Urinary bladder (tissue), 4 donors: Measurements from ENCODE around the gene TRNT1. TPM values are rescaled to one million over a fixed set of nuclear protein-coding genes. Genes with fewer than 3 reads are reported as not detected.
A peak's percentile ranks its signal among the peaks of the same experiment; 100 is the strongest.

Experiments
- DNase-seq: peaks from one replicate; pipeline ENCODE4 v3.0.0-alpha.2; 2015; ENCODE audit errors: extremely low spot score
- H3K27ac ChIP-seq: one replicate; pipeline ENCODE4 v1.5.1; 2013; ENCODE audit warnings: low read depth, mild to moderate bottlenecking, moderate library complexity
- H3K36me3 ChIP-seq: one replicate; pipeline ENCODE4 v1.6.1; 2013; ENCODE audit warnings: mild to moderate bottlenecking, moderate library complexity; ENCODE audit not compliant: insufficient read depth
- H3K4me1 ChIP-seq: one replicate; pipeline ENCODE4 v1.6.1; 2013; ENCODE audit warnings: mild to moderate bottlenecking, moderate library complexity; ENCODE audit not compliant: insufficient read depth
- H3K4me3 ChIP-seq: one replicate; pipeline ENCODE4 v1.5.1; 2013; ENCODE audit warnings: low read depth, low read length
- WGBS: extraction: QIAGEN DNeasy Blood & Tissue Kit; methylation state at CpG from one replicate; pipeline ENCODE4 v1.1.7; 2013; 5-methylcytosine and 5-hydroxymethylcytosine counted together
- polyA plus RNA-seq: library from polyadenylated mRNA; stranded (reverse); fragments of 200-250 nt; gene quantifications from one replicate; pipeline ENCODE4 v1.2.3, GENCODE V29; 2013
- total RNA-seq: library from RNA; depleted of rRNA; stranded (reverse); fragments of >200 nt; gene quantifications from one replicate; pipeline ENCODE4 v1.2.3, GENCODE V29; 2014
- donor health status: healthy with polysubstance abuse.
- donor health status: healthy.

The TRNT1 gene
- total RNA-seq (51.4 TPM), polyA plus RNA-seq (11.4 TPM)

GRCh38 chr3:3126477-3127431 is at the start of gene TRNT1:
Gene TRNT1, plus strand, starts transcription at chr3:3126940. Its CDS starts 2,101 bp downstream, at chr3:3129041.
- Histone ChIP-seq H3K36me3 (no peaks in the 10 kb centered on the region), H3K4me3 (peak within 1 kb of the TSS; percentile 61), H3K27ac (peak within 1 kb of the TSS; percentile 87), H3K4me1 (no peaks in the 10 kb centered on the region)
- DNase-seq = peak; percentile 77
- under 1% methylated on average over 100 of the region's 100 CpGs for WGBS

DNA sequence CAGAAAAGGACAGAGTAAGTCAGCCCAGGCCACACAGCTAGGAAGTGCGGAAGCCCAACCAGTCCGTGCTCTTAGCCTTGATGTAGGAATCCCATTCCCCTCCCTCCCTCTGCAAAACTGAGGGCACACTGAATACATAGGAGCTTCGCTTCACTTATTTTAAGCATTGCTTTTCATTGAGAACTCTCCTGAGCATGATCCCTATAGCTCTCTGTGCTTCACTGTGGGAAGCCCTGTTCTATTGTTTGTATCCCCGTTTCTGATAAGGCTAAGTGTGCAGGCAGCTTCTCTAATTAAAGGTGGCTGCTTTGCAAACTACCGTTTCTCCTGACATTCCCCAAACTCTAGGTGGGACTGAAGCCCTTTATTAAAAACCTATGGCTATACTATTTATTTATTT is 46.4 kb upstream of the TRNT1 start:
- Histone ChIP-seq H3K4me3 (no peak overlapping the region), H3K4me1 (no peaks in the 10 kb centered on the region), H3K27ac (no peak overlapping the region), H3K36me3 (no peaks in the 10 kb centered on the region)
- DNase-seq = no peak
- 68% methylated on average over 5 of the region's 5 CpGs for whole genome bisulfite sequencing

DNA sequence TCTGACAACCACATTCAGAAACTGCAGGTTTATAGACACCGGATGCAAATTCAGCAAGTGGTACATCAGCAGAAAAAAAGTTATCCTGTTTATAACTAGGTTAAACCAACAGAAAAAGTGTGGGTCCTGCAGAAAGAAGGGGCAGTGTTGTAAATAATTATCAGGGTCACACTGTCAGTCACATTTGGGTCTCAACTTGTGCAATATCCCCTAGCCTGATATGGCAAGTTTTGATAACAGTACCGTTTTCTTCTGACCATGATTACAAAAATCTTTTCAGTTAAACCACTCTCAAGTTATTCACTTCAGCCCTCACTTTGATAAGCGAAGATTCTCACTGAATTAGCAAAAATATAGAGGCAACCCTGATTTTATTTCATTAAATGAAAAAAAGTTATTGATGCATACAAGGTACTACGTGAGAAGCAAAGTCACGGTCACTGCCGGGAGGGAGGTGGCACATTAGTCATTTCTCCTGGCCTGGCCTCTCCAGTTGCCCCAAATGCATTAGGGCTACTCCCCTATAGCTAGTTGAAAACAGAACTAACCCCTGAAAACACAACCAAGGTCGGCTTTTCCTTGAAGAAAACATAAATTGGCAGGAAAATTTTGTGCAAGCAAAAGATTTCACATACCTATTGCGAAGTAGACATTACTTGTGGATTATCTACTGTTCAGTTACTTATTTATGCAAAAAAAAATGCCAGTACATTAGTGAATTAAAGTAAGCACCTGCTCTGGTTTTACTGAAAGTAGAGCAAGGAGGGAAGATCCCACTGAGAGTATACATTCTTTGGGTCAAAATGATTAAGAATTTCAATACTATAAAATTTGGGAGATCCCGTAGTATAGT is 45.1 kb upstream of the TRNT1 start:
- H3K4me1 ChIP-seq = no peaks in the 10 kb centered on the region
- no peak overlapping the region for H3K27ac ChIP-seq
- 82% methylated on average over 9 of the region's 9 CpGs for WGBS
- no peak for DNase-seq
- H3K36me3 ChIP-seq = no peaks in the 10 kb centered on the region
- H3K4me3 ChIP-seq = no peak overlapping the region

GRCh38 chr3:3082234-3082924 is 44.4 kb upstream of the TRNT1 start:
- H3K4me3 ChIP-seq = no peak overlapping the region
- DNase-seq = no peak
- WGBS = 82% methylated on average over 2 of the region's 2 CpGs
- no peaks in the 10 kb centered on the region for H3K4me1 ChIP-seq
- no peaks in the 10 kb centered on the region for H3K36me3 ChIP-seq
- H3K27ac ChIP-seq = no peak overlapping the region

DNA sequence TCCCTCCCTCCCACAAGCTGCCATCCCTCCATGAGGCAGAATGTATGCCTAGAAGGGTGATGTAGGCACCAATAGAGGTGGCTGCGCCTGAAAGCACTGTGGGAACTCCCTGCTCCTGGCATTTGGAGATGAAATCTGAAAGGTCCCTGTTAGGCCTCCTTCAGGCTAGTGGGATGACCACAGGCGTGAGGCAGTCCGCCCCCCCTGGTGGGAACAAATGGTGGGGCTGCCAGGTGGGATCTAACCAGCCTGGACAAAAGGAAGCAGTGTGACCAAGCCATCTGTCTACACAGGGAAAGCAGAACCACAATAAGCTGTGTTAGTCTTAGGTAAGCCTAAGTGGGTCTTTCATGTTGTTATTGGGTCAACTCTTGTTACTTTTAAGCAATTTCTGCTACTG is 41.9 kb upstream of the TRNT1 start:
- no peak for DNase-seq
- WGBS = 84% methylated on average over 3 of the region's 3 CpGs
- Histone ChIP-seq H3K4me1 (no peaks in the 10 kb centered on the region), H3K36me3 (no peaks in the 10 kb centered on the region), H3K27ac (no peak overlapping the region), H3K4me3 (no peak overlapping the region)

GRCh38 chr3:3085782-3086181 is 41.0 kb upstream of the TRNT1 start:
- Histone ChIP-seq H3K27ac (no peak overlapping the region), H3K4me3 (no peak overlapping the region), H3K36me3 (no peaks in the 10 kb centered on the region), H3K4me1 (no peaks in the 10 kb centered on the region)
- 82% methylated on average over 6 of the region's 6 CpGs for WGBS
- no peak for DNase-seq

GRCh38 chr3:3086239-3086638 is 40.5 kb upstream of the TRNT1 start:
- Histone ChIP-seq H3K4me1 (no peaks in the 10 kb centered on the region), H3K36me3 (no peaks in the 10 kb centered on the region), H3K4me3 (no peak overlapping the region), H3K27ac (no peak overlapping the region)
- DNase-seq = no peak
- WGBS = 69% methylated on average over 6 of the region's 6 CpGs

DNA sequence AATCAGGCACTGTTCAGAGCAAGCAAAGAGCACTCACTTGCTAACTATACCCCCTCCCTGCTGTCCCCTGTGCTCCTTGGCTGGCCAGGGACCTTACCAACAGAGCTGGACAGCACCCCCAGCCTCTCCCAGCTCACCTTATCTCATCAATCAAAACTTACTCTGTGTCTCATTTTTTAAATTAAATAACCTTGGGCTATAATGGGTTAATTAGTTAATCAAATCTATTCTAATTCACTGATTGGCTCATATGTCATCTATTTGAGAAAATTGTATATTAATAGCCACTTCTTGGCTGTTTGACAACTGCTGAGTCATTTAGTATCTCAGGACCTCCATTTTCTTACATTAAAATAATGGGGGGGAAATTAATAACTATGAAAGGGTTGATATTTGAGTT is 39.5 kb upstream of the TRNT1 start:
- Histone ChIP-seq H3K27ac (no peak overlapping the region), H3K4me3 (no peak overlapping the region), H3K36me3 (no peaks in the 10 kb centered on the region), H3K4me1 (no peaks in the 10 kb centered on the region)
- no peak for DNase-seq

GRCh38 chr3:3087716-3088465 is 38.8 kb upstream of the TRNT1 start:
- Histone ChIP-seq H3K27ac (no peak overlapping the region), H3K36me3 (no peaks in the 10 kb centered on the region), H3K4me1 (no peaks in the 10 kb centered on the region), H3K4me3 (no peak overlapping the region)
- no peak for DNase-seq
- WGBS = 68% methylated on average over 7 of the region's 7 CpGs

DNA sequence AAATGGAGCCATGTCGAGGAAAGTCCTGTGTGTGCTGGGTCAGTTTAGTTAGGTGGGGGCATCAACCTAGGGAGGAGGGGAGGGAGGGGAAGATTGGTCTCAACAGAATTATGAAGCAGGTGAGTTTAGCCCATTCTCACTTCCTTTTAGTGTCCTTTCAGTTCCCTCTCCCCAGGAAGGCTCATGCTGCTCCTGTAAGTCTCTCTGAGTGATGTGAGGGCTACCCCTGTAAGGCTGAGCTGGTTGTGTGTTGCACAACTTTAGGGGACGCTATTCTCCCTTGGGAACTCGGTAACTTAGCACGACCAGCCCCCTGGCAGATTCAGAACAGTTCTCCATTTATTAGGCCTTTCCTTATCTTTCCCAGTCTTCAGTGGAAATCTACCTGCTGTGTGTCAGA is 37.7 kb upstream of the TRNT1 start:
- Histone ChIP-seq H3K36me3 (no peaks in the 10 kb centered on the region), H3K4me1 (no peaks in the 10 kb centered on the region), H3K4me3 (no peak overlapping the region), H3K27ac (no peak overlapping the region)
- DNase-seq = no peak
- 81% methylated on average over 4 of the region's 4 CpGs for WGBS

DNA sequence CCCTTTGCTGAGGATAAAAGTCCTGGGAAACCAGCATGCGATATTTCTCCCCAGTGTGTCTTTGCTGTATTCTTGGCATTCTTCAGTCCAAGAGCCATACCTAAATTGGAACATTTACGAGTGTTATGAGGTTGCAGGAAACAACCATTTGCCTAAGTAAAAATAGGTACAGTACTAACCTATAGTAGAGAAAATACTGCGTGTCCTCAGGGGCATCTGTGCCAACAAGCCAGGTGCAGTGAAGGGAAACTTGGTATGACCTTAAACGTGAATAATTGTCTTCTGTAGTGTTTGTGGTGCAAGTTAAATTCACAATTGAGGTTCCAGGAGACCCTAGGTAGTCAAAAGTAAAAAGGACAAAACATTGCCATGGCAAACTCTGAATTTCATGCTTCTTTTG is 28.8 kb upstream of the TRNT1 start:
- no peak for DNase-seq
- Histone ChIP-seq H3K4me3 (no peak overlapping the region), H3K4me1 (no peaks in the 10 kb centered on the region), H3K27ac (no peak overlapping the region), H3K36me3 (no peaks in the 10 kb centered on the region)
- WGBS = 74% methylated on average over 4 of the region's 4 CpGs

- Histone ChIP-seq H3K27ac (no peak overlapping the region), H3K4me1 (no peaks in the 10 kb centered on the region), H3K36me3 (no peaks in the 10 kb centered on the region), H3K4me3 (no peak overlapping the region)
- no peak for DNase-seq
- whole genome bisulfite sequencing = 87% methylated on average over 6 of the region's 6 CpGs
These were observed 24.9 kb upstream of the TRNT1 start for GRCh38 chr3:3101660-3102458.
